ENCODE data around the gene FAM234B. TPM values are rescaled to one million over a fixed set of nuclear protein-coding genes. Genes with fewer than 3 reads are reported as not detected.

FAM234B gene
- total and polyA plus RNA-seq, 7 experiments from 2014 or later = 2.6 to 5.8 (median 4.3) TPM

DNA sequence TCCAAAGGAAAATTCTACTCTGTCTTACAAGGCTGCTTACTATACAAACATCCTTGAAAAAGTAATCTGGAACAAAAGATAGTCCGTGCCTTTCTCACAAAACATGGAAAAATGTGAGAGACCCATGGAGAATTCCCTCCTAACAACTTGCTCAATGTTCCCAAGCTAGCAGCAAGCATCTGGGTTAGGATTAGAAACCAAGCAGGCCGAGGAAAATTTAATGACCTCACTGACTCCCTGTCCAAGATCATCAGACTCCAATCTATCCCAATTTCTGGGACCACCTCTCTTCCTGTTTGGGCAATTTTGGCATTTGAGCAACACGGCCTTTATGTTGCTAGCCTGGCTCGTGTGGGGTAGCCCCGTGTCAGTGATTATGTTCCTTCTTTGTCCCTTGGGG, 77.4 kb downstream of the FAM234B start:
- ATAC-seq = no peak
- Histone ChIP-seq H3K36me3 (ENCODE audit: control insufficient read depth in 2 of 3, insufficient read depth in 3 of 3, low read length in 3 of 3) (no peaks in the 10 kb centered on the region), H3K4me1 (ENCODE audit: control insufficient read depth in 2 of 2, insufficient read depth in 2 of 2, low read length in 2 of 2) (no peaks in the 10 kb centered on the region), H3K9me3 (ENCODE audit: control insufficient read depth in 2 of 3, low read length in 3 of 3) (no peaks in the 10 kb centered on the region), H3K27me3 (ENCODE audit: control insufficient read depth in 2 of 2, insufficient read depth in 2 of 2, low read length in 2 of 2) (no peaks in the 10 kb centered on the region), H3K27ac (ENCODE audit: low read depth, low read length) (no peak overlapping the region), H3K4me3 (ENCODE audit: low read length) (no peak overlapping the region)
- Mint-ChIP-seq H3K9me3 (no peaks in the 10 kb centered on the region), H3K27ac (no peak overlapping the region), H3K4me1 (no peaks in the 10 kb centered on the region), H3K36me3 (no peaks in the 10 kb centered on the region), H3K27me3 (peaks cover 0 to 6% (median 0%) of the 10 kb centered on the region in 5 donors), H3K4me3 (no peak overlapping the region)
- ChIA-PET POLR2A (no interaction called here), CTCF (interaction anchor here (1.1 kb wide), 1 partner anchor 22 kb away, joined by 3 read pairs; no protein-coding TSS in a partner anchor)
- intact Hi-C loops (cut with micrococcal nuclease) = no loop called here
- no peak for DNase-seq

DNA sequence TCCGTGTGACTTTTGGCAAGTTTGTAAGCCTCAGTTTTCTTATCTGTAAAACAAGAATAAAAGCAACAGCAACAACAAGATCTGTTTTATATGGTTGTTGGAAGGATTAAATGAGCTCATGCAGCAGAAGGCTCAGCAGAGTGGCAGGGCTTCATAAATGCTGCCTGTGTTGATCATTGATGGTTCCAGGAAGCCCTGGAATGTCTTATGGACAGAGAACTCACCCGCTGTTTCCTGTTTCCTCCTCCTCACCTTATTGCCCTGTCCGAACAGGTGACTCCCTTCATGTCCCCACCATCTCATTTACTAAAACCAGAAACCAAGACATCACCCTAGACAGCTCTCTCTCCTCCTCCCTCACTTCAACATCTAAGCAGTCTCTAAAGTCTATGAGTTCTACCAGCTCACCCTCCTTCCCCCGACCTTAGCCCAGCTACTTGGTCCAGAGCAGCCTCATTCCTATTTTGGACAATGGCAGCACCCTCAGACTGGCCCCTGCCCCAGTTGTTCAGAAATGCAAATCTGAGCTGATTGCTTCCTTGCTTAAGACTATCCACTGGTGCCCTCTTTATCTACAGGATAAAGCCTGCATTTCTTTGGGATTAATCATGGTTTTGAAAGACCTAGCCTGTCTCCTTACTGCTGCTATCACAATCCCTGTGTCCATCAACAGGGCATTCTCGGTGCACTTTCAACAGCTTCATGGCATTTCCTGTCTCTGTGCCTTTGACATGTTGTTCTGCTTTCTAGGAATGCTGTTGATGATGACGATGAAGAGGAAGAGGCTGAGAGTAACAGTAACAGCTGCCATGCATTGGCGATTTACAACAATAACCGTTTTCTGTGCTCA, 80.7 kb downstream of the FAM234B start:
- H3K27me3 Mint-ChIP-seq = peaks cover 0 to 8% (median 0%) of the 10 kb centered on the region in 5 donors
- POLR2A ChIA-PET = no interaction called here
- H3K36me3 Mint-ChIP-seq = no peaks in the 10 kb centered on the region
- no peaks in the 10 kb centered on the region for H3K9me3 ChIP-seq (ENCODE audit: control insufficient read depth in 2 of 3, low read length in 3 of 3)
- H3K4me1 Mint-ChIP-seq = no peaks in the 10 kb centered on the region
- H3K4me3 ChIP-seq (ENCODE audit: low read length) = no peak overlapping the region
- no peaks in the 10 kb centered on the region for H3K9me3 Mint-ChIP-seq
- peak overlapping the region in 1 of 9 donors; percentile 41 for H3K27ac Mint-ChIP-seq
- no peaks in the 10 kb centered on the region for H3K36me3 ChIP-seq (ENCODE audit: control insufficient read depth in 2 of 3, insufficient read depth in 3 of 3, low read length in 3 of 3)
- H3K4me3 Mint-ChIP-seq = no peak overlapping the region
- no peak overlapping the region for H3K27ac ChIP-seq (ENCODE audit: low read depth, low read length)
- no peaks in the 10 kb centered on the region for H3K27me3 ChIP-seq (ENCODE audit: control insufficient read depth in 2 of 2, insufficient read depth in 2 of 2, low read length in 2 of 2)
- ATAC-seq (no peak), DNase-seq (no peak)
- no peaks in the 10 kb centered on the region for H3K4me1 ChIP-seq (ENCODE audit: control insufficient read depth in 2 of 2, insufficient read depth in 2 of 2, low read length in 2 of 2)
- CTCF ChIA-PET = no interaction called here
- intact Hi-C loops (cut with micrococcal nuclease) = no loop called here

DNA sequence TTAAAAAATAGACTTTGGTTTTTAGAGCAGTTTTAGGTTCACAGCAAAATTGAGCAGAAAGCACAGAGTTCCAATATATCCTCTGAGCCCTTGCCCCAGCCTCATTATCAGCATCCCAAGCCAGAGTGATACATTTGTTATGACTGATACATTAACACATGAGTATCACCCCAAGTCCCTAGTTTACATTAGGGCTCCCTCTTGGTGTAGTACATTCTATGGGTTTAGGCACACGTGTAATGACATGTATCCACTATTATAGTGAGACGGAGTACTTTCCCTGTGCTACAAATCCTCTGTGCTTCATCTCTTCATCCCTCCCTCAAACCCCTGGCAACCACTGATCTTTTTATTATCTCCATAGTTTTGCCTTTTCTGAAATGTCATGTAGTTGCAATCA, 81.8 kb downstream of the FAM234B start:
- H3K9me3 Mint-ChIP-seq = no peaks in the 10 kb centered on the region
- Histone ChIP-seq H3K9me3 (ENCODE audit: control insufficient read depth in 2 of 3, low read length in 3 of 3) (no peaks in the 10 kb centered on the region), H3K27me3 (ENCODE audit: control insufficient read depth in 2 of 2, insufficient read depth in 2 of 2, low read length in 2 of 2) (no peaks in the 10 kb centered on the region), H3K36me3 (ENCODE audit: control insufficient read depth in 2 of 3, insufficient read depth in 3 of 3, low read length in 3 of 3) (no peaks in the 10 kb centered on the region), H3K4me3 (ENCODE audit: low read length) (no peak overlapping the region), H3K27ac (ENCODE audit: low read depth, low read length) (no peak overlapping the region), H3K4me1 (ENCODE audit: control insufficient read depth in 2 of 2, insufficient read depth in 2 of 2, low read length in 2 of 2) (no peaks in the 10 kb centered on the region)
- no peak for DNase-seq
- peaks cover 0 to 15% (median 5%) of the 10 kb centered on the region in 5 donors for H3K27me3 Mint-ChIP-seq
- ChIA-PET POLR2A (no interaction called here), CTCF (interaction anchor here (0.8 kb wide), 1 partner anchor 9 kb away, joined by 3 read pairs; no protein-coding TSS in a partner anchor)
- H3K4me3 Mint-ChIP-seq = no peak overlapping the region
- H3K27ac Mint-ChIP-seq = no peak overlapping the region
- intact Hi-C loops (cut with micrococcal nuclease) = no loop called here
- H3K4me1 Mint-ChIP-seq = peaks cover 0 to 3% (median 0%) of the 10 kb centered on the region in 7 donors
- ATAC-seq = no peak
- H3K36me3 Mint-ChIP-seq = no peaks in the 10 kb centered on the region

DNA sequence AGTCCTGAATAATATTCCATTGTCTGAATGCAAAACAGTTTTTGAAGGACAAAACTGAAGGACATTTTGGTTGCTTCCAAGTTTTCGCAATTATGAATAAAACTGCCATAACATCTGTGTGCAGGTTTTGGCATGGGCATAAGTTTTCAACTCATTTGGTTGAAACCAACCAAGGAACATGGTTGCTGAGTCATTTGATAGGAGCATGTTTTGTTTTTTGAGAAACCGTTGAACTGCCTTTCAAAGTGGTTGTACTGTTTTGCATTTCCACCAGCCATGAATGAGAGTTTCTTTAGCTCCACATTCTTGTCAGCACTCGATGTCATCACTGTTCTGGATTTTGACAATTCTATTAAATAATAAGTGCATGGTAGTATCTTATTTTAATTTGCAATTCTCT, 82.3 kb downstream of the FAM234B start:
- no peak overlapping the region for H3K27ac Mint-ChIP-seq
- peaks cover 0 to 16% (median 5%) of the 10 kb centered on the region in 5 donors for H3K27me3 Mint-ChIP-seq
- DNase-seq (no peak), ATAC-seq (no peak)
- Histone ChIP-seq H3K27me3 (ENCODE audit: control insufficient read depth in 2 of 2, insufficient read depth in 2 of 2, low read length in 2 of 2) (no peaks in the 10 kb centered on the region), H3K27ac (ENCODE audit: low read depth, low read length) (no peak overlapping the region), H3K36me3 (ENCODE audit: control insufficient read depth in 2 of 3, insufficient read depth in 3 of 3, low read length in 3 of 3) (no peaks in the 10 kb centered on the region), H3K4me1 (ENCODE audit: control insufficient read depth in 2 of 2, insufficient read depth in 2 of 2, low read length in 2 of 2) (no peaks in the 10 kb centered on the region), H3K9me3 (ENCODE audit: control insufficient read depth in 2 of 3, low read length in 3 of 3) (no peaks in the 10 kb centered on the region), H3K4me3 (ENCODE audit: low read length) (no peak overlapping the region)
- no peak overlapping the region for H3K4me3 Mint-ChIP-seq
- no peaks in the 10 kb centered on the region for H3K9me3 Mint-ChIP-seq
- POLR2A ChIA-PET = no interaction called here
- CTCF ChIA-PET = interaction anchor here (0.8 kb wide), 1 partner anchor 8 kb away, joined by 3 read pairs; no protein-coding TSS in a partner anchor
- H3K4me1 Mint-ChIP-seq = peaks cover 0 to 3% (median 0%) of the 10 kb centered on the region in 7 donors
- no peaks in the 10 kb centered on the region for H3K36me3 Mint-ChIP-seq
- intact Hi-C loops (cut with micrococcal nuclease) = no loop called here

DNA sequence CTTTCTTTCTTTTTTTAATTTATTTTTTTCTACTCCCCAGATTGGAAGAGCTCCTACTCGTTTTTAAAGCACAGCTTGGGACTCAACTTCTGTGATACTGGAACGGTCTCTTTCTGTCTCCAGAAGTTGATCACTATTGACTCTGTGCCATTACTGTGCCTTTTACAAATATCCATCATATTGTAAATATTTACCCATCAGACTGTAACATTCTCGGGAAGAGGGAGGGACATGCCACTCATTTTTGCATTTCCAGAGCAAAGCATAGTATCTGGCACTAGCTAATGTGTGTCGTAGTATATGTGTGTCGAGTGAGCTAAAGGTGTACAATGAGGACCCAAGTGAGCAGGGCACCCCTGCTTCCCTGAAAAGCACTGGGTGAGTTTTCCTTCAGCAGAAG, 83.3 kb downstream of the FAM234B start:
- no peak overlapping the region for H3K4me3 Mint-ChIP-seq
- H3K4me1 Mint-ChIP-seq = peaks cover 0 to 6% (median 0%) of the 10 kb centered on the region in 7 donors
- H3K36me3 ChIP-seq (ENCODE audit: control insufficient read depth in 2 of 3, insufficient read depth in 3 of 3, low read length in 3 of 3) = no peaks in the 10 kb centered on the region
- peaks cover 0 to 20% (median 5%) of the 10 kb centered on the region in 5 donors for H3K27me3 Mint-ChIP-seq
- intact Hi-C loops (cut with micrococcal nuclease) = no loop called here
- H3K9me3 ChIP-seq (ENCODE audit: control insufficient read depth in 2 of 3, low read length in 3 of 3) = no peaks in the 10 kb centered on the region
- POLR2A ChIA-PET = no interaction called here
- ATAC-seq (no peak), DNase-seq (no peak)
- H3K27ac ChIP-seq (ENCODE audit: low read depth, low read length) = no peak overlapping the region
- CTCF ChIA-PET = no interaction called here
- H3K27me3 ChIP-seq (ENCODE audit: control insufficient read depth in 2 of 2, insufficient read depth in 2 of 2, low read length in 2 of 2) = no peaks in the 10 kb centered on the region
- no peaks in the 10 kb centered on the region for H3K36me3 Mint-ChIP-seq
- no peak overlapping the region for H3K27ac Mint-ChIP-seq
- no peaks in the 10 kb centered on the region for H3K9me3 Mint-ChIP-seq
- H3K4me3 ChIP-seq (ENCODE audit: low read length) = no peak overlapping the region
- H3K4me1 ChIP-seq (ENCODE audit: control insufficient read depth in 2 of 2, insufficient read depth in 2 of 2, low read length in 2 of 2) = no peaks in the 10 kb centered on the region

DNA sequence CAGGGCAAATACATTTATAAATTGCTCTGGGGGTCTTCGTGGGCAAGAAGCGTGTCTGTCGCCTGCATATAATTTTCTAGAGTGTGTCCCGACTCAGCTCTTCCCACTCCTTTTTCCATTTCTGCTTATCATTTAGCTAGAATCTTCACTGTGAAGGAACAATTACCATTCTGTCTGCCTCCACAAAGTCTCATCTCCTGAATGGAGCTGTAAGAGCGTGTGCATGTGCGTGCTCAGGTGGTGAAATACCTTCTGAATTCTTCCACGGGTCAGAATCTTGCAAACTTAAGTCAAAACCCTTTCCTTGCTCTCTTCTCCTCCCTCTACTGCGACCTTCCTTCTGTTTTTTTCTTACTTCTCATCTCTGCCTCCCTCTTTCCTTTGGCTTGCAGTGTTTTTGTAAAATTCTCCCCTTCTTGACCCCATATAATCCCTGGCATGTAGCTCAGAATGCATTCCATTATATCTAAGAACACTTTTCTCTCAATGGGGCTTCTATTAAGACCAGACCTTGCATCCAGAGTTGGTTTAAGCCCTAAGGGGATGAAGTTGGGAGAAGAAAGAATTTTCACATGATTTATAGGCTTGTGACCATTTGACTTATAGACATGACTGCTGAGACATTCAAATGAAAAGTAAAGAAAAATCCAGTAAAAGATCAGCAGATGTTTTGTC, 84.2 kb downstream of the FAM234B start:
- CTCF ChIA-PET = no interaction called here
- Histone ChIP-seq H3K4me1 (ENCODE audit: control insufficient read depth in 2 of 2, insufficient read depth in 2 of 2, low read length in 2 of 2) (no peaks in the 10 kb centered on the region), H3K4me3 (ENCODE audit: low read length) (no peak overlapping the region), H3K36me3 (ENCODE audit: control insufficient read depth in 2 of 3, insufficient read depth in 3 of 3, low read length in 3 of 3) (no peaks in the 10 kb centered on the region), H3K9me3 (ENCODE audit: control insufficient read depth in 2 of 3, low read length in 3 of 3) (no peaks in the 10 kb centered on the region), H3K27ac (ENCODE audit: low read depth, low read length) (no peak overlapping the region), H3K27me3 (ENCODE audit: control insufficient read depth in 2 of 2, insufficient read depth in 2 of 2, low read length in 2 of 2) (no peaks in the 10 kb centered on the region)
- Mint-ChIP-seq H3K9me3 (no peaks in the 10 kb centered on the region), H3K27ac (no peak overlapping the region), H3K4me3 (no peak overlapping the region), H3K36me3 (no peaks in the 10 kb centered on the region), H3K4me1 (peaks cover 0 to 6% (median 0%) of the 10 kb centered on the region in 7 donors), H3K27me3 (peaks cover 0 to 21% (median 5%) of the 10 kb centered on the region in 5 donors)
- intact Hi-C loops (cut with micrococcal nuclease) = no loop called here
- POLR2A ChIA-PET = no interaction called here
- ATAC-seq (no peak), DNase-seq (no peak)
